A549 (cell line): ENCODE data around the gene WNT6.

Experiments
- BHLHE40 ChIP-seq: IDR thresholded peaks from 2 replicates; pipeline ENCODE4 v1.6.1; 2012; ENCODE audit warnings: low read depth, low read length, inconsistent platforms
- CTCF ChIP-seq: fragments of >200 bp; sonication (Bioruptor Twin); formaldehyde crosslinking; IDR thresholded peaks from 3 replicates; pipeline ENCODE4 v1.5.1; 2016
- EP300 ChIP-seq, 2 experiments: fragments of >200 bp; sonication (Bioruptor Twin); formaldehyde crosslinking; IDR thresholded peaks; 2 replicates in 1 of 2; 3 replicates in 1 of 2; pipeline ENCODE4 v1.6.1; 2016 to 2017
- FOSL2 ChIP-seq, 2 experiments: fragments of 450-650 bp in 1 of 2; fragments of >200 bp in 1 of 2; sonication (Bioruptor Twin) in 1 of 2; formaldehyde crosslinking; IDR thresholded peaks; 2 replicates each; pipeline versions ENCODE4 v1.5.0 to v1.6.1; 2016 to 2020; ENCODE audit warnings: mild to moderate bottlenecking in 1 of 2, moderate library complexity in 1 of 2
- HDAC2 ChIP-seq: fragments of 200-600 bp; sonication (generic); IDR thresholded peaks from 2 replicates; pipeline ENCODE4 v1.6.1; 2016
- HOXA7 ChIP-seq: fragments of 250-450 bp; sonication (Bioruptor Pico); IDR thresholded peaks from 2 replicates; pipeline ENCODE4 v1.5.0; 2020; ENCODE audit warnings: mild to moderate bottlenecking, moderate library complexity
- MAX ChIP-seq: IDR thresholded peaks from 2 replicates; pipeline ENCODE4 v1.6.1; 2012
- POLR2AphosphoS2 ChIP-seq: conservative IDR thresholded peaks from 2 replicates; pipeline ENCODE4 v1.6.1; 2012; ENCODE audit warnings: low read length, improper control_type of control experiment, inconsistent platforms
- REST ChIP-seq: fragments of 200-600 bp; sonication (generic); IDR thresholded peaks from 2 replicates; pipeline ENCODE4 v1.6.1; 2016; ENCODE audit warnings: antibody characterized with exemption, mild to moderate bottlenecking, moderate library complexity
- RFX5 ChIP-seq: fragments of 450-650 bp; IDR thresholded peaks from 2 replicates; pipeline ENCODE4 v1.7.1; 2014; ENCODE audit warnings: antibody characterized with exemption, mild to moderate bottlenecking, moderate library complexity
- SREBF2 ChIP-seq: fragments of 450-650 bp; IDR thresholded peaks from 2 replicates; pipeline ENCODE4 v1.6.1; 2014; ENCODE audit warnings: mild to moderate bottlenecking, moderate library complexity
- TP53 ChIP-seq: fragments of 250-450 bp; sonication (Bioruptor Pico); IDR thresholded peaks from 2 replicates; pipeline ENCODE4 v1.5.0; 2021; ENCODE audit warnings: mild to moderate bottlenecking, moderate library complexity

DNA sequence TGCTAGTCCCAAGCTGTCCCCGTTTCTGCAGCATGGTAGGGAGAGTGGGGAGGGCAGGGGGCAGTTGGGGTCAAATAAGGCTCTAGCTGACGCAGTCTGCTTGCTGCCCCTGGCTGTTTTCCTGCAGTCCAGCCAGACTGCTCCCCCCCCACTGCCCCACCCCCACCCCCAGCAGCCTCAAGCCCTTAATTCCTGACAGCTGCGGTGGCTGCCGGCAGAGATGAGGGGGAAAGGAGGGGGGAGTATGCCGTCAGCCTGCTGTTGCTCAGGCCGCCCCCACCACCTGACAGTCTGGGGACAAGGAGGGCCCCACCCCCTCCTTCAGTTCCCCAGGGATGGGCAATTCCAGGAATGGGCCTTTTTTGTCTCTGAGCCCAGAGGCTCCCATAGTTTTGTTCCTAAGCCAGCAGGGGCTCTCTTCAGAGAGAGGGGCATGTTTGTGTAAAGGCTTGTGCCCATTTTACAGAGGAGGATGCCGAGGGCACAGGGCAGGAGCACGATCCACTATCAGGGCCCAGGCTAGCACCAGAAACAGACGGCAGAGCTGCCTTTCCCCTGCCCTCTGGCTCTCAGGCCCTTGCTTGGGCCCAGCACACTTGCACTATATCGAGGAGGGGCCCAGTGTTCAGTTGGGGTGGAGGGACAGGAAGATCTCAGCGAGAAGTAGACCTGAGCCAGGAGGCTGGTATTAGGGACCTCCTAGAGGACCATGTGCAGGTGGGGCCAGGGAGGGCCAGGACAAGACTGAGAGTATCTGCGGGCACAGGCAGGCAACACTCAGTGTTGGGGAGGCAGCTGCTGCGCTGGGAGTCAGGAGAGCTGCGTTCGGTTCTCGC is 19.5 kb downstream of the WNT6 start:
- TF ChIP-seq CTCF (no peak), MAX (no peak), HOXA7 (CRISPR knock-in tag) (no peak), FOSL2 (IDR thresholded peaks at IDR 0.05) (no peak), FOSL2 (CRISPR knock-in tag; IDR thresholded peaks at IDR 0.05) (no peak), EP300 (IDR thresholded peaks at IDR 0.05) (no peak), SREBF2 (no peak), POLR2AphosphoS2 (no peak), RFX5 (no peak), REST (no peak), HDAC2 (no peak), BHLHE40 (no peak), TP53 (no peak)
